GM21737 (cell line): Measurements from ENCODE around the gene KIAA0513.
A peak's percentile ranks its signal among the peaks of the same experiment; 100 is the strongest.
"Not testable (repeated sequence)": the region's sequence is repeated elsewhere in the genome, so short reads cannot be mapped to it uniquely, and the experiment has no call there.

Experiments
- ATAC-seq: cut with Tn5 transposase; IDR thresholded peaks from one replicate; pipeline ENCODE4 v1.9.1; 2021; ENCODE audit warnings: mild to moderate bottlenecking, moderate library complexity; ENCODE audit not compliant: unreplicated experiment

The KIAA0513 gene

GRCh38 chr16:85047867-85048455 is 20.4 kb downstream of the KIAA0513 start:
- no peak for ATAC-seq

GRCh38 chr16:85048921-85049562 is 21.4 kb downstream of the KIAA0513 start:
- no peak for ATAC-seq

DNA sequence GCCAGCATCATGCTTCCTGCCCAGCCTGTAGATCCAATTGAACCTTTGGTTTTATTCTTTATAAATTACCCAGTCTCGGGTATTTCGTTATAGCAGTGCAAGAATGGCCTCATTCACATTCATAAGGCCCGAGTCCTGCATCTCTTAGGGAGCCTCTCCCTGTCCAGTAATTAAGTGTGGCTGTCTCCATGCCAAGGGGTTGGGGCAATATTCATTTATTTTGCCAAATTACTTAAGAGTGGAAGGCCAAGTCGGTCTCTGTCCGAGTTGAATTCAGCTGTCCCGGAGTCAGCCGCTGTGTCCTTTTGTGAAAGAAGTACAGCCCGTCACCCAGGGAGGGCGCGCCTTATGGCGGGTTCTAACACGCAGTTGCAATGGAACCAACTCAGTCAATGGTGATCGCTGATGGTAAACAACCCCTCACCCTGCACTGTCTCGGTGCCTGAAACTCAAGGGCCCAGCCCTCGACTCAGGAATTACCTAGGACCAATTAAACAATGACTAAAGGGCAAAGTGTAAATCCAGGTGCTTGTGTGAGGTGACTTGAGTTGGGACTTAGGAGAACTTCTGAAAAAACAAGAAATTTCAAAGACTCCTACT is 22.2 kb downstream of the KIAA0513 start:
- no peak for ATAC-seq

DNA sequence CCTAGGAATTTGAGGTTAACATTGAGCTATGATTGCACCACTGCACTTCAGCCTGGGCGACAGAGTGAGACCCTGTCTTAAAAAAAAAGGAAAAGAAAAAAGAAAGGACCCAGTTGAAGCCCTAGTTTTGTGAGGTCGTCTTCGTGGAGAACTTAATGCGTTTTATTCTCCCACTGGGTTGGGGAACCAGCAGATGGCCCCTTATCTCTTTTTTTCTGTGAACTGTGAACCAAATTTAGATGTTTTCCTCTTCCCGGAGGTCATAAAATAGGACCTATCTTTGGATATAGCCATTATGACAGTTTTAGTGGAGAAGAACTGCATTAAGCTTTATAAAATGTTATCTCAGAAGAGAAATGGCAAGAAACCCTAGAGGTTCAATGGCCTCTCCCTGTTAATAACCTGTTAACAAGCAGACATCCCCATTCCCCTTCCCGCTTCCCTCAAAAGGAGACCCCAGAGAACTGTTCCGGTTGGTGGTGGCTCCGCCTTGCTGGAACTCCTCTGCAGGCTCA is 23.5 kb downstream of the KIAA0513 start:
- no peak for ATAC-seq

GRCh38 chr16:85051683-85052082 is 24.1 kb downstream of the KIAA0513 start:
- no peak for ATAC-seq

DNA sequence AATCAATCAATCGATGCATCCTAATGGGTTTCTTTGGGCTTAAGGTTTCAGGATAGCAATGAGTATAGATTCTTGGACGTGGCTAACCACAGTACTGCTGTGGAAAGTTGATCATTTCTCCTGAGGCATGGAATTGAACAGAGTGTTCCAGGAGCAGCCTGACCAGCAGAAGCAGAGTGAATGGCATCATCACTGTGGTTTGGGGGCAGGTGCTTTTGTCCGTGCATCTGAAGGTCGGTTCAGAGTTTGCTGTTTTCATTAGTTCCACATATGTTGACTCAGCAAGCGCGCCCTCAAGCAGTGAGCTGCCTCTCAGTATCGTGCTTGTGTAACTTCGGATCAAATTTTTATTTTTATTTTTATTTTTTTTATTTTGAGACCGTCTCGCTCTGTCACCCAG is 24.9 kb downstream of the KIAA0513 start:
- no peak for ATAC-seq

DNA sequence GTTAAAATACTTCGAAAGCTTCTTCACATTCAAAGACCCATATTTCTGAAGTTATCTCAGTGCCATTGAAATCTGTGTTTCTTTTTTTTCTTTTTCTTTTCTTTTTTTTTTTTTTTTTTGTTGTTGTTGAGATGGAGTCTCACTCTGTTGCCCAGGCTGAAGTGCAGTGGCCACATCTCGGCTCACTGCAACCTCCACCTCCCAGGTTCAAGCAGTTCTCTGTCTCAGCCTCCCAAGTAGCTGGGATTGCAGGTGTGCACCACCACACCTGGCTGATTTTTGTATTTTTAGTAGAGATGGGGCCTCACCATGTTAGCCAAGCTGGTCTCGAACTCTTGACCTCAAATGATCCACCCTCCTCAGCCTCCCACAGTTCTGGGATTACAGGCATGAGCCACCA is 26.7 kb downstream of the KIAA0513 start:
- ATAC-seq: not testable (repeated sequence)

- no peak for ATAC-seq
These were observed 27.4 kb downstream of the KIAA0513 start for GRCh38 chr16:85054948-85055492.

- peak; percentile 89 for ATAC-seq
These were observed 28.1 kb downstream of the KIAA0513 start for GRCh38 chr16:85055493-85056210.

DNA sequence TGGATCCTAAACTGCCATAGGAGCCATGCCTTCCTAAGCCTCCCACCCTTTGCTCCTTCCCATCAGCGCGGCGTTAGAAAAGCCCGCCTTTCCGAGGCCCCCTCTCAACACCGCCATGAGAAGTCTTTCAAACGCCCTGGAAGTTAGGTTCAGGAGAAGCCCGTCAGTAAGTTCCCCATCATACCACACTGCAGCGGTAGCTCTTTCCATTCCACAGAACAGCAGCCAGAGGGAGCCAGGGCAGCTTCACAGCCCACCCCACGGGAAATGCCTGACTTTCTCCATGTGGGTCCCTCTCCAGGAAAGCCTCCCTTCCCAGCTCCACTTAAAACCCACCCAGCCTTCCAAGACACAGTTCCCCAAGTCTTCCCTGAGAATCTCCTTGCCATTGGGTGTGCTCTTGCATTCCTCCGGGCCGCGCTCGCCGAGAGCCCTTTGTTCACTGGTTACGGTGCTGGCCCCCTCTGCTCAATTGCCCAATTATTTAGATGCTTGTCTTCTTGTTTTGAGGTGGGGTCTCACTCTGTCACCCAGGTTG is 28.7 kb downstream of the KIAA0513 start:
- ATAC-seq: no peak

GRCh38 chr16:85057212-85057889 is 29.8 kb downstream of the KIAA0513 start:
- no peak for ATAC-seq

DNA sequence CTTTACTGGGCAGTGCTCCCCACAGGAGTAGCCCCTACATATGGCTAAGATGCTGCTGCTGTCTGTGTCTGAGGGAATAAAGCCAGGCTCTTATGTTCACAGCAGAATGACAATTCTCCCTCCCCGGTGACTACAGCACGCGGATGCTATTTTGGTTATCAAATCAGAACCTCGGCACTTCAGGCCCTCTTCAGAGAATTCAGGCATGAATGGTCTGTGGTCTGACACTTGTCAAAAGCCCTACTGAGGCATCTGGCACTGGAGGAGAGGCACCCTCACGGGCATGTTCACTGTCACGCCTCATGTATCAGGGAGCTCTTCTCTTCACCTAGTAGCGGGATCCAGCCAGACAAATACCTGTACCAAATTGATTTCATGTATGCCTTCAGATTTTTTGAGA is 30.4 kb downstream of the KIAA0513 start:
- ATAC-seq: no peak

- ATAC-seq: no peak
These were observed 31.3 kb downstream of the KIAA0513 start for GRCh38 chr16:85058909-85059308.

- ATAC-seq: no peak
These were observed 34.0 kb downstream of the KIAA0513 start for GRCh38 chr16:85061566-85061965.

DNA sequence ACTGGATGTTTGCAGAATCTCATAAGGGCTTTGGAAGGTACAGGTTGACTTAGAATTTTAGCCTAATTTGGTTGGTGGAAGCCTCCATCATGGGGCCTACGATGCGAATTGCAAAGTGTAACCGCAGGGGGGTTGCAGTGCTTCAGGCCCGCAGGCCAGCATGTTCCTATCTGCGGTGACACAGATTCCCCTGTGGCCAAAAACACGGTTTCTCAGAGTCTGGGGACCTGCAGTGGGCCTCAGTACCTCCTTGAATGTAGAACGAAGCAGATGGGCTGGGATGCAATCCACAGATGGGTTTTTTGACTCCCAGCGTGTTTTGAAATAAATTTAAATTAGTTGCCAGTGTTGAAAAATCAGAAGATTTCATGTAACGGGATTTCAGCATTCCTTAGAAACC is 34.7 kb downstream of the KIAA0513 start:
- no peak for ATAC-seq

- ATAC-seq: no peak
These were observed 35.2 kb downstream of the KIAA0513 start for GRCh38 chr16:85062845-85063244.

GRCh38 chr16:85064186-85064585 is 36.6 kb downstream of the KIAA0513 start:
- no peak for ATAC-seq

DNA sequence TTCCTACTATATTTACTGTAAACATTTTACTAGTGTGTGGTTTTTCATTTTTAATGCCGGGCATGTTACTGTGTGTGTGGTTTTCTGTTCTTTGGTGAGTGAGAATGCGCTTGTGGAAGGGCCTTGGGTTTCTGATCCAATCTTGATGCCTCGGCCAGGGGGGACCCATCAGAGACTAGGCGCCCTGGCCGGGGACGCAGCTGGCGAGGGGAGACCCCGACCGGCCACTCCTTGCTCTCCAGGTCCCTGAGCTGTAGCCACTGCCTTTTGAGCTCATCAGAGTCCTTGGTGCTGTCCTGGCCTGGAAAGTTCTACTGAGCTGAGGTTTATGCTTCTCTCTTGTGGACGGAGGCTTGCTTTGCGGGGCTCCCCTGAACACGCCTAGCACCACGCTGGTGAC is 37.5 kb downstream of the KIAA0513 start:
- no peak for ATAC-seq

GRCh38 chr16:85066346-85066885 is 38.8 kb downstream of the KIAA0513 start:
- no peak for ATAC-seq

GRCh38 chr16:85067024-85067423 is 39.4 kb downstream of the KIAA0513 start:
- ATAC-seq: no peak
